Motor neuron (in vitro differentiated cells): ENCODE measurements around the gene ALG12. TPM values are rescaled to one million over a fixed set of nuclear protein-coding genes. Genes with fewer than 3 reads are reported as not detected.
"Not testable (repeated sequence)": the region's sequence is repeated elsewhere in the genome, so short reads cannot be mapped to it uniquely, and the experiment has no call there.

Source experiments
- ATAC-seq, 8 experiments: fragments of 200-7000 bp; cut with Tn5 transposase; replicated peaks in 6 of 8; 2 replicates each; pipeline ENCODE4 v1.8.0; 2021; ENCODE audit warnings: mild to moderate bottlenecking in 8 of 8, moderate library complexity in 8 of 8
- H3K27ac ChIP-seq, 2 donors: fragments of 250-450 bp; sonication (Bioruptor Pico); 2 replicates each; pipeline ENCODE4 v1.9.0; 2021; ENCODE audit warnings: antibody characterized with exemption in 2 of 2, mild to moderate bottlenecking in 2 of 2, moderate library complexity in 1 of 2
- H3K4me1 ChIP-seq, 2 donors: fragments of 250-450 bp; sonication (Bioruptor Pico); replicated peaks in 1 of 2; 2 replicates each; pipeline ENCODE4 v1.6.1; 2021; ENCODE audit warnings: antibody characterized with exemption in 2 of 2, mild to moderate bottlenecking in 2 of 2, moderate library complexity in 1 of 2
- H3K4me3 ChIP-seq, 5 donors: fragments of 250-450 bp; sonication (Bioruptor Pico); 2 replicates each; pipeline ENCODE4 v1.9.0; 2021; ENCODE audit warnings: antibody characterized with exemption in 5 of 5, mild to moderate bottlenecking in 5 of 5, moderate library complexity in 4 of 5
- WGBS, 10 experiments: fragments of 450-650 bp; shearing (Covaris generic); methylation state at CpG; one replicate each; pipeline ENCODE4 v1.0.0; 2022; 5-methylcytosine and 5-hydroxymethylcytosine counted together
- in situ Hi-C, 9 experiments: fragments of 400-800 bp; cut with MboI; loops; one replicate each; pipeline ENCODE4 v1.15.0; 2021; ENCODE audit warnings: low sequenced_read_pairs in 9 of 9, low pct_unique_long_range_greater_than_20kb in 2 of 9; ENCODE audit not compliant: unreplicated experiment in 9 of 9
- total RNA-seq, 8 experiments: library from RNA; unstranded; fragments of 300-600 nt; gene quantifications; 2 replicates each; pipeline versions ENCODE4 v1.2.3 to v1.2.4, GENCODE V29; 2022

The ALG12 gene
- total RNA-seq, 8 experiments from 2014 or later: 4.8 to 13.1 (median 9.7) TPM

DNA sequence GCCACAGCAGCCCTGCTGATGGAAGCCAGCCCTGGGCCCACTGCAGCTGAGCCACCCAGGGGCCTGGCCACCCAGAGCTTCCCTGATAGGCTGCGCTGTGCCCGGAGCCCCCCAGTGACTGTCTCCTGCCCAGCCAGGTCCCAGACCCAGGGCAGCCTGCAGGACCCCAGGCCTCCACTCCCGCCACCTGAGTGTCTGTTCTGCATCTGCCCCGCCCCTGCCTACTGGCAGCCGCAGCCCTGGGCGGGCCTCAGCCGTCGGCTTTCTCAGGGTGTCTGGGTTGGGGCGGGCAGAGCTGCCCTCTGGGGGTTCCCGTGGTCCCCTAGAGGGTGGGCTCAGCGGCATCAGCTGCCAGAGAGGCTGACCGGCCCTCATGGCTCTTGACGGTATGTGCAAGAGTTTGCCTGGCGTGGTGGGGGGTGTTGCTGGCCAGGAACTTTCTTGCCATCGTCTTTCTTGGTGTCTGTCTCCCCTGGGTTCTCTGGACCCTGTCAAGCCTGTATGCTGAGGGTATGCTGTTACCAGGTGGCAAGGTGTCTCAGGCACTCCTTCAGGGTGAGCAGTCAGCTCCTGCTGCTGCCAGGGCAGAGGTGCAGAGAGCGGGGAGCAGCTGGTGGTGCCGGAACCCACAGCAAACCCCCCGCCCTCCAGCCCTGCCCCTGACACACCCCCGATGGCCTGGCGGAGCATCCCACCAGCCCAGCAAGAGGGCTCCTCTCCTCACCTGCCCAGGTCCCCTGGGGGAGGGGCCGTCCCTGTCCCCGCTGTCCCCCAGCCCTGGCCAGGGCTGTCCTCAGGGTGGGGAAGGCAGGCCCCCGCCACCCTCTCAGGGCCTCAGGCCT, 30.1 kb upstream of the ALG12 start:
- WGBS, 10 experiments: 80% methylated on average over 1 to 2 of the region's 23 CpGs; no CpG with 5 or more reads in 8 of the 10 experiments
- Histone ChIP-seq H3K27ac (peak overlapping the region in 1 of 2 donors; percentile 87), H3K4me1 (peaks cover 43 to 57% of the 10 kb centered on the region in 2 donors), H3K4me3 (no peak overlapping the region)
- in situ Hi-C loops: loop anchor here in 4 of 9 experiments (25.0 kb wide), 2 partner anchors 89 to 239 kb away; partner anchors contain the start of gene TRABD (in 2 of the 4)
- peak in 3 of 8 experiments; percentile 8 to 33 (median 22) for ATAC-seq

DNA sequence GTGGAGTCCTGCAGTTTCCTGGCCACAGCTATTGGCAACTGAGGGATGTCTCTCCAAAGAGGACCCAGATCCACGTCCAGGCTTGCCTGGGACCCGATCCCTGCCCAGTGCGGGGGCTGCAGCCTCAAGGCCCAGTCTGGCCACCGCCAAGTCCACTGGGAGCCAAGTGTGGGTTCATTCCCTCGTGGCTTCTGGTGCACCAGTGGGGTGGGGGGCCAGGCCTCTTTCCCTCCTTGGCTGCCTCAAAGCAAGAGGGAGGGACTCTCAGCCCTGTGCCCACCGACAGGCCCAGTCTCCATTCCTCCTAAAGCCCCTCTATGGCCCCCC, 29.0 kb upstream of the ALG12 start:
- in situ Hi-C loops: loop anchor here in 4 of 9 experiments (25.0 kb wide), 2 partner anchors 90 to 240 kb away; partner anchors contain the start of gene TRABD (in 2 of the 4)
- Histone ChIP-seq H3K27ac (peak overlapping the region; percentile 37 to 87), H3K4me3 (no peak overlapping the region), H3K4me1 (peaks cover 39 to 52% of the 10 kb centered on the region in 2 donors)
- WGBS, 10 experiments: 80% methylated on average over 2 of the region's 6 CpGs; no CpG with 5 or more reads in 9 of the 10 experiments
- ATAC-seq: no peak

DNA sequence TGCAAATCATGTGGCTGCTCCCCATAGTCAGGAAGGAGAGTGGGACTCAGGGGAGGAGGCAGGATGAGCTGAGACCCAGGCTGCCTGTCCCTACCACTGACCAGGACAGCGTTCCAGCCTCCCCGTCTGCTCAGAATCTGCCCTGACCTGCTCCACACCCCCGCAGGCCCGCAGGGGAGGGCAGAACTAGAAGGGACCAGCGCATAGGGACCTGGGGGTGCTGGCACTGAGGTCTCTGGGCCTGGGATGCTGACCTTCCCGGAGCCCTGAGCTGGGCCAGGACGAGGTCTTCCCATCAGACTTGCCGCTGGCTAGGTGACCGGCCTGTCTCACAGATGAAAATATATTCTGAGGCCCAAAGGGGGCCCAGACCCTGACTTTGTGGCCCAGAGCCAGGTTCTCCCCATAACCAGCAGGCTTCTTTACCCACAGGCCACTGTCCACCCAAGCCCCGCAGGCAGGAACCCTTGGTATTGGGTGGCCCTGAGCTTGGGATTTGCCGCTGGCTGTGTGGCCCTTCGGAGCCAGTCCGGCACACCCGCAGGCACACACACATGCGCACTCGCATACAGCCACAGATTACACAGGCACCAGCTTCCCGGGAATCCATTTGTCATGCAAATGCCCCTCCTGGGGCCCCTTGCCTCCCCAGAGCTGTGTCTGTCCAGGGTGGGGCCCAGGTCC, 28.5 kb upstream of the ALG12 start:
- 22 to 80% (median 57%) methylated on average over 1 to 6 of the region's 17 CpGs; no CpG with 5 or more reads in 4 of the 10 experiments for WGBS, 10 experiments
- in situ Hi-C loops: loop anchor here in 4 of 9 experiments (25.0 kb wide), 2 partner anchors 91 to 241 kb away; partner anchors contain the start of gene TRABD (in 2 of the 4)
- Histone ChIP-seq H3K4me3 (no peak overlapping the region), H3K4me1 (peaks cover 39 to 47% of the 10 kb centered on the region in 2 donors), H3K27ac (peak overlapping the region; percentile 59 to 87)
- peak; percentile 64 to 87 (median 84) for ATAC-seq

DNA sequence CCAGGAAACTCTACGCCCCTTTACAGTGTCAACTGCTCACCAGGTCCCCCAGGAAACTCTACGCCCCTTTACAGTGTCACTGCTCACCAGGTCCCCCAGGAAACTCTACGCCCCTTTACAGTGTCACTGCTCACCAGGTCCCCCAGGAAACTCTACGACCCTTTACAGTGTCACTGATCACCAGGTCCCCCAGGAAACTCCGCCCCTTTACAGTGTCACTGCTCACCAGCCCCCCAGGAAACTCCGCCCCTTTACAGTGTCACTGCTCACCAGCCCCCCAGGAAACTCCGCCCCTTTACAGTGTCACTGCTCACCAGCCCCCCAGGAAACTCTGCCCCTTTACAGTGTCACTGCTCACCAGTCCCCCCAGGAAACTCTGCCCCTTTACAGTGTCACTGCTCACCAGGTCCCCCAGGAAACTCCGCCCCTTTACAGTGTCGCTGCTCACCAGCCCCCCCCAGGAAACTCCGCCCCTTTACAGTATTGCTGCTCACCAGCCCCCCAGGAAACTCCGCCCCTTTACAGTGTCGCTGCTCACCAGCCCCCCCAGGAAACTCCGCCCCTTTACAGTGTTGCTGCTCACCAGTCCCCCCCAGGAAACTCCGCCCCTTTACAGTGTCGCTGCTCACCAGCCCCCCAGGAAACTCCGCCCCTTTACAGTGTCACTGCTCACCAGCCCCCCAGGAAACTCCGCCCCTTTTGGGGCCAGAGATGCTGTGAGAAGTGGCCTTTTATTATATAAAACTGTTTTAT, 27.0 kb upstream of the ALG12 start:
- not testable (repeated sequence) for ATAC-seq, H3K4me3 ChIP-seq
- H3K4me1 ChIP-seq: peaks cover 28 to 33% of the 10 kb centered on the region in 2 donors
- WGBS, 10 experiments: 83 to 100% methylated on average over 1 to 2 of the region's 17 CpGs; no CpG with 5 or more reads in 8 of the 10 experiments
- H3K27ac ChIP-seq: peak overlapping the region in 1 of 2 donors; percentile 39
- in situ Hi-C loops: loop anchor here in 4 of 9 experiments (25.0 kb wide), 2 partner anchors 92 to 242 kb away; partner anchors contain the start of gene TRABD (in 2 of the 4)

DNA sequence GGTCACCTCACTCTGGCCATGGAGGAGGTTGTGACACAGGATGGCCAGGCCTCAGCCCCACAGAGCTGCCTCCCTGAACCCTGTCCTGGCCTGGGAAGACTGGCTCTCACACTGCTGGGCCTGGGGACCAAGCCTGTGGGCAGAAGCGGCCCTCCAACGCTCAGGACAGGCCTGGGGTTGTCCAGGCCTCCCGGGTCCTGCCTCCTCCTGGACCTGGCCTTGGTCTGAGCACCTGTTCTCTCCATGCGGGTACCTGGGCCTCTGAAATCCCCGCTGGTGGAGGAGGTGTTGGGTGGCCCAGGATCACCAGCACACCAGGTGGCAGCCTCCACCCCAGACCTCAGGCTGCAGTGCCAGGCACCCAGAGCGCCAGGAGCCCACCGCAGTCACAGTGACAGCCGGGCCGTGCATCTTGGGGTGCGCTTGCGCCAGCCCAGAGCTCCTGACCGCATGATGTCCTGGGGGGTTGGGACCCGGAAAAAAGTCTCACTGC, 26.2 kb upstream of the ALG12 start:
- ATAC-seq: no peak
- Histone ChIP-seq H3K4me3 (no peak overlapping the region), H3K4me1 (peaks cover 28 to 30% of the 10 kb centered on the region in 2 donors), H3K27ac (no peak overlapping the region)
- 60 to 100% (median 95%) methylated on average over 1 to 7 of the region's 13 CpGs; no CpG with 5 or more reads in 6 of the 10 experiments for WGBS, 10 experiments
- in situ Hi-C loops: loop anchor here in 4 of 9 experiments (25.0 kb wide), 2 partner anchors 93 to 243 kb away; partner anchors contain the start of gene TRABD (in 2 of the 4)

DNA sequence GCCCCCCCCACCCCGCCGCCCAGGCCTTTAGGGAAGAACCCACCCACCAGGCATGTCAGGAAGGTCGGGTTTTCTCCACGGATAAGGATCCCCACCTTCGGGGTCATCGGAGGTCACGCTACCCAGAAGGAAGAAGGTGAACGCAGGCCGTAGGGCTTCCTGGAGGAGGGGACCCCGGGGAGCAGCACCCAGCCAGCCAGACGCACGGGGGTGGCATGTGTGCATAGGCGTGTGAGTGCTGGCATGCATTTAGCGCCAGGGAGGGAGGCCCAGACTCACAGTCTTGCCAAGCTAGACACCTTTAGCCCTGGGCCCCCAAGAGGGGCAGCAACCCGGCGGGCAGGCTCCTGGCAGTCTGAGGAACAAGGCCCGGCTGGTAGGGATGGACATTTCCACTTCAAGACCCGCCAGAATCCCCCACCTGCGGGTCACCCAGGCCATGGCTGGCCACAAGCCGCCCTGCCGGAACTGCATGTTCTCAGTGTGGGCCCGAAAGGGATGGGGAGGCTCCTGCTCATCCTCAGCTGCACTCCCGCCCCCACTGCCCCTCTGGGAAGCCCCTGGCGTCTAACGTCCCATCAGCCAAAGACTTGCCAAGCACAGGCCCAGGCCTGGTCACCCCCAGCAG, 25.6 kb upstream of the ALG12 start:
- in situ Hi-C loops: loop anchor here in 4 of 9 experiments (25.0 kb wide), 2 partner anchors 93 to 243 kb away; partner anchors contain the start of gene TRABD (in 2 of the 4)
- no peak overlapping the region for H3K27ac ChIP-seq
- H3K4me1 ChIP-seq: peaks cover 28 to 31% of the 10 kb centered on the region in 2 donors
- no peak overlapping the region for H3K4me3 ChIP-seq
- no peak for ATAC-seq
- 90 to 100% (median 90%) methylated on average over 1 to 9 of the region's 25 CpGs; no CpG with 5 or more reads in 7 of the 10 experiments for WGBS, 10 experiments

DNA sequence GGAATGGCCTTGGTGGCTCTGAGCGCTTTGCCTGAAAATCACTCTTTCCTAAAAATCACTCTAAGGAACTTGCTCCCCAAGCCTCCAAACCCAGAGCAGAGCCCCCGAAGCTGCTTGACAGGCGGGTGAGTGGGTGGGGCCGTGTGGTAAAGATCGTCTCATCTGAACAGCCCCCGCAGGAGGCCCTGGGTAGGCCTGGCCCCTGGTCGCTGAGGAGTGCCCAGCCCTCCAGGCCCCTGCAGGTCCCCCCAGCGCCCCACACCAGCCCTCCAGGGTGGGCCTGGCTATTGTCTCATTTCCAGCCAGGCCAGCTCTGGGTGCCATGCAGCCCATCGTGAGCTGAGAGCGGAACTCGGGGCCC, 25.1 kb upstream of the ALG12 start:
- WGBS, 10 experiments: no CpG with 5 or more reads among the region's 11 CpGs
- in situ Hi-C loops: loop anchor here in 4 of 9 experiments (25.0 kb wide), 2 partner anchors 94 to 244 kb away; partner anchors contain the start of gene TRABD (in 2 of the 4)

DNA sequence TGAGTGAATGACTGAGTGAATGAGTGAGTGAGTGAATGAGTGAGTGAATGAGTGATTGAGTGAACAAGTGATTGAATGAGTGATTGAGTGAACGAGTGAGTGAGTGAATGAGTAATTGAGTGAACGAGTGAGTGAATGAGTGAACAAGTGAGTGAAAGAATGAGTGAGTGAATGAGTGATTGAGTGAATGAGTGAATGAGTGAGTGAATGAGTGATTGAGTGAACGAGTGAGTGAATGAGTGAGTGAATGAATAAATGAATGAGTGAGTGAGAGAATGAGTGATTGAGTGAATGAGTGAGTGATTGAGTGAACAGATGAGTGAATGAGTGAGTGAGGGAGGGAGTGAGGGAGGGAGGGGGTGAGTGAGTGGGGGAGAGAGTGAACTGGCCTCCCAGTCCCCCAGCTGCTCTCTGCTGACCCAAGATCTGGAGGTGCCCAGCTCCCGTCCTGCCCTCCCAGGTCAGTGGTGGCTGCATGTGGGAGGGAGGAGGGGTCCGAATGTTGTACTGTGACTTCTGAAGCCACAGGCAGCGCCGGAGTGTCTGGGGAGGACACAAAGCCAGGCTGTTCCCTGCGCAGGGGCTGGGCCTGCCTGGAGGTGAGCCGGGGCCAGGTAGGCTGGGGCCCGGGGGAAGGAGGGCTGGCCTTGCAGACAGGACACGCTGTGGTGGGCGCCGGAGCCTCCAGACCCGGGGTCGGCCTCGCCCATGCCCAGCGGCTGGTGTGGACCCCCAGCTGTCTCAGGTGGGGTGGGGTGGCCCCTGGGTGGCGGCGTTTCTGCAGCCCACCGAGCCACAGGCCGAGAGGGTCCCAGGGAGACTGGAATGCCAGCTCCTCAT, 24.5 kb upstream of the ALG12 start:
- H3K27ac ChIP-seq: no peak overlapping the region
- peaks cover 25 to 27% of the 10 kb centered on the region in 2 donors for H3K4me1 ChIP-seq
- H3K4me3 ChIP-seq: no peak overlapping the region
- in situ Hi-C loops: loop anchor here in 4 of 9 experiments (25.0 kb wide), 2 partner anchors 95 to 245 kb away; partner anchors contain the start of gene TRABD (in 2 of the 4)
- WGBS, 10 experiments: 47 to 93% (median 77%) methylated on average over 3 to 4 of the region's 21 CpGs; no CpG with 5 or more reads in 1 of the 10 experiments
- ATAC-seq: no peak

More for the DNA sequence above, 25.1 kb upstream of the ALG12 start:
- Histone ChIP-seq H3K4me3 (no peak overlapping the region), H3K4me1 (peaks cover 28 to 30% of the 10 kb centered on the region in 2 donors), H3K27ac (no peak overlapping the region)
- ATAC-seq: no peak

DNA sequence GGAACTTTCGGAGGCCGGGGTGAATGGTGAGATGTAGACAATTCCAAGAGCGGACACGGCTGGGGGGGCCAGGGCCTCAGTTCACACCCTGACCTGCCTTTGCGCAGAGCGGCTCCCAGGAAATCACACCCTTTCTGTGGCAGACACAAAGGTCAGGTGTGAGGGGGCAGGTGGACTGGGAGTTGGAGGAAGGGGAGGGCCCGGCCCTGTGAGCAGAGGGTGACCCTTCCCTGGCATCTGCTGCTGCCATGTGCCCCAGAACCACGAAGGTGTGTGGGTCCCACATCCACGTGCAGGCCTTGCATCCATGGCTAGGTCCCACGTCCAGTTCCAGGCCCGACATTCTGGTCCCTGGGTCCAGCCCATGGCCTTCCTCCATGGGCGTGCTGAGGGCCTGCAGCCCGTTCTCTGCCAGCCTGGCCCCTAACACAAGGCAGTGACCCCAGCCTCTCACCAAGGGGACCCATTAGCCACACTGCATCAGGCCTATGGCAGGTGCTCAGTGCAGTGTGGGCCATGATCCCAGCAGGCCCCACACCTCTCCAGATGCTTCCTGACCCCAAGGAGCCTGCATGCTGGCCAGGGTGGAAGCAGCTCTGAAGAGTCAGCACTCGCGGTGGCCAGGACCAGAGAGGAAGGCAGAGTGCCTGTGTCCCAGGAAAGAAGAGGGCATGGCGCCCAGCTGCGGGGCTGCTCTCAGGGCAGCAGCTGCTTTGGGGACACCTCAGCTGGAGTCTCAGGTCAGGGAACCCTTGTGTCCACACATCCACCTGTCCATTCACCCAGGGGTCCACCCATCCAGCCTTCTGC, 23.5 kb upstream of the ALG12 start:
- in situ Hi-C loops: loop anchor here in 4 of 9 experiments (25.0 kb wide), 2 partner anchors 96 to 246 kb away; partner anchors contain the start of gene TRABD (in 2 of the 4)
- WGBS, 10 experiments: 85 to 100% (median 95%) methylated on average over 2 to 6 of the region's 17 CpGs; no CpG with 5 or more reads in 5 of the 10 experiments
- ATAC-seq: no peak

DNA sequence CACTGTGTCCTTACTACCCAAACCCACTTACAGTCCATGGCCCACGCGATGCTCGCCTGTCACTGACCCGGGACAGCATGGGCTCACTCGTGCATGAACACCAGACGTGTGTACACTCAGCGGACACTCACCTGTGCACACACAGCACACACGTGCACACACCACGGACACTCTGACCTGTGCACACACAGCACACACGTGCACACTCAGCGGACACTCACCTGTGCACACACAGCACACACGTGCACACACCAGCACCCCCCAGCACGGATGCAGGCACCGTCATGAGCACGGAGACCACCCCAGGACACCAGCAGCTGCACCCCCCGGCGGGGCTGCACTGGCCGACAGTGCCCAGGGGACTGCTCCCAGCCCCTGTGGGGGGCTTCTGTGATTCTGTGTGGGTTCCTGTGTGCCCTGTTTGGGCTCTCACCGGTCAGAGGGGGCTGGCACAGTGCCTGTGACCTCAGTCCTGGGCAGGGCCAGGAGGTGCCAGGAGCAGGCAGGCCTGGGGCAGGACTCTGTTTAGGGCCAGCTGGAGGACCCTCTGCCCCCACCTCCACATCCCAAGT, 20.4 kb upstream of the ALG12 start:
- Histone ChIP-seq H3K4me1 (peaks cover 38 to 39% of the 10 kb centered on the region in 2 donors), H3K4me3 (no peak overlapping the region), H3K27ac (no peak overlapping the region)
- ATAC-seq: no peak
- in situ Hi-C loops: loop anchor here in 7 of 9 experiments (10.0 to 25.0 kb wide), 3 partner anchors 96 to 249 kb away; partner anchors contain the start of gene TRABD (in 2 of the 7)
- 97 to 100% methylated on average over 1 to 7 of the region's 19 CpGs; no CpG with 5 or more reads in 8 of the 10 experiments for WGBS, 10 experiments

More for the DNA sequence above, 23.5 kb upstream of the ALG12 start:
- Histone ChIP-seq H3K27ac (no peak overlapping the region), H3K4me1 (peaks cover 25 to 27% of the 10 kb centered on the region in 2 donors), H3K4me3 (no peak overlapping the region)
